SW 1271 (cell line): Measurements from ENCODE around the gene PCDHA1.
"Not testable (repeated sequence)": the region's sequence is repeated elsewhere in the genome, so short reads cannot be mapped to it uniquely, and the experiment has no call there.

Source experiments
- DNase-seq, 2 experiments: peaks; one replicate each; lab custom pipeline; 2025; lab: John Stamatoyannopoulos, UW

Gene PCDHA1

GRCh38 chr5:140849831-140850634 lies 64.1 kb downstream of the PCDHA1 start:
- DNase-seq, result not testable (repeated sequence)

GRCh38 chr5:140855772-140856674 lies 70.1 kb downstream of the PCDHA1 start, which contains the start of gene PCDHA10:
PCDHA10 (plus strand) TSS chr5:140855897; CDS start chr5:140856049, 152 bp downstream.
- DNase-seq, result no peak

GRCh38 chr5:140857177-140857986 lies 71.4 kb downstream of the PCDHA1 start:
- no peak for DNase-seq

- DNase-seq, result no peak
These were observed 72.0 kb downstream of the PCDHA1 start for GRCh38 chr5:140857987-140858240.

GRCh38 chr5:140862441-140863295 lies 76.7 kb downstream of the PCDHA1 start:
- DNase-seq, result no peak

GRCh38 chr5:140868721-140869554 lies 83.0 kb downstream of the PCDHA1 start, which contains the start of gene PCDHA11:
PCDHA11 (plus strand) TSS chr5:140868957; CDS start chr5:140869104, 147 bp downstream.
- DNase-seq, result no peak

- no peak for DNase-seq
These were observed 83.6 kb downstream of the PCDHA1 start for GRCh38 chr5:140869555-140869886.

- DNase-seq, result no peak
These were observed 84.6 kb downstream of the PCDHA1 start for GRCh38 chr5:140870221-140871201.

GRCh38 chr5:140875085-140876065 lies 89.4 kb downstream of the PCDHA1 start, which contains the start of gene PCDHA12:
PCDHA12 (plus strand) TSS chr5:140875308; CDS start chr5:140875473, 165 bp downstream.
- peak; percentile 30 to 83 for DNase-seq

- DNase-seq, result not testable (repeated sequence)
These were observed 90.8 kb downstream of the PCDHA1 start for GRCh38 chr5:140876541-140877261.

GRCh38 chr5:140877262-140877581 lies 91.3 kb downstream of the PCDHA1 start:
- DNase-seq, result no peak

GRCh38 chr5:140881889-140882590 lies 96.1 kb downstream of the PCDHA1 start, which contains the start of gene PCDHA13:
PCDHA13 (plus strand) TSS chr5:140882124; CDS start chr5:140882269, 145 bp downstream.
- DNase-seq, result no peak

GRCh38 chr5:140882591-140882899 lies 96.6 kb downstream of the PCDHA1 start:
- no peak for DNase-seq

- no peak for DNase-seq
These were observed 97.4 kb downstream of the PCDHA1 start for GRCh38 chr5:140883373-140883772.

- no peak for DNase-seq
These were observed 98.2 kb downstream of the PCDHA1 start for GRCh38 chr5:140883927-140884697.

GRCh38 chr5:140916325-140916724 lies 130.4 kb downstream of the PCDHA1 start:
- DNase-seq, result no peak
